Activated T-helper 17 cell treated with anti-CD3 and anti-CD28 coated beads, Interleukin-2, amount 50 U/mL, for 72 hours (primary cell): ENCODE results near the gene OR5C1. TPM values are rescaled to one million over a fixed set of nuclear protein-coding genes. Genes with fewer than 3 reads are reported as not detected.
"Not testable (repeated sequence)": the region's sequence is repeated elsewhere in the genome, so short reads cannot be mapped to it uniquely, and the experiment has no call there.

Experiments
- ATAC-seq: fragments of 150-1000 bp; cut with Tn5 transposase; replicated peaks from 2 replicates; pipeline ENCODE4 v1.10.0; 2021; ENCODE audit warnings: mild to moderate bottlenecking, moderate library complexity
- H3K27ac Mint-ChIP-seq: one replicate; pipeline ENCODE4 v1.8.0; 2022; ENCODE audit warnings: mixed read lengths
- H3K27me3 Mint-ChIP-seq: one replicate; pipeline ENCODE4 v1.8.0; 2022; ENCODE audit warnings: mixed read lengths
- H3K36me3 Mint-ChIP-seq: one replicate; pipeline ENCODE4 v1.8.0; 2022; ENCODE audit warnings: low read depth, mild to moderate bottlenecking, mixed read lengths
- H3K4me1 Mint-ChIP-seq: one replicate; pipeline ENCODE4 v1.8.0; 2022; ENCODE audit warnings: mixed read lengths
- H3K4me3 Mint-ChIP-seq: one replicate; pipeline ENCODE4 v1.8.0; 2022; ENCODE audit warnings: mild to moderate bottlenecking, mixed read lengths
- H3K9me3 Mint-ChIP-seq: one replicate; pipeline ENCODE4 v1.8.0; 2022; ENCODE audit warnings: mixed read lengths
- total RNA-seq, 2 donors: library from RNA; stranded (reverse); gene quantifications; one replicate each; pipeline ENCODE4 v1.2.3, GENCODE V29; 2022

OR5C1 gene
- total RNA-seq, 2 donors from 2014 or later = not detected

DNA sequence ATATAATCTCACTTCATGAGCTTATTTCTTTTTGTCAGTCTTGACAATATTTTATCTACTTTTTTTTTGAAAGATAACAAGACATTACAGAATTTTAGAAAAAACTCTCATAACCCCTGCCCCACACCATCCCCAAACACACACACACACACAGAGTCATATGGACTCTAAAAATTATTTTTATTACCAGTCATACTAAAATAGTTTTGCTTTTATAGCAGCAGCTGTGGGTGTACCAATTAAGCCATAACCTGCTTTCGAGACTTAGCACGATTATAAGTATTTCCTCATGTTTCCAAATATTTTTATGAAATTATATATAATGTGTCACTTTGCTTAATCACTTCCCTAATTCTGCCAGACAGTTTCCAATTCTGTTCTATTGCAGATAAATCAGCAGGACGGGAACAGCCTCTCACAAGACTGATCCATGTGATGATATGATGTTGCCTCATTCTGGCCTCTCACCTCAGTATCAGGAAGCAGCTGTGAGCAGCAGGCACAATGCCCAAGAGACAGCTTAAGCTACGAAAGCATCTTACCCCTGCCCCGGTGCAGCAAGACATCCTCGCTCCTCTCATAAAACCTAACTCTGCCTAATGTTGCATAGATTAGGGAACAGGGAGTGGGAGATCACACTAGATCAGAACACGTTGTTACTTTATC, 32.7 kb downstream of the OR5C1 start:
- peaks cover 11% of the 10 kb centered on the region for H3K4me1 Mint-ChIP-seq
- H3K36me3 Mint-ChIP-seq = peaks cover 88% of the 10 kb centered on the region
- H3K9me3 Mint-ChIP-seq = no peaks in the 10 kb centered on the region
- H3K4me3 Mint-ChIP-seq = no peak overlapping the region
- no peaks in the 10 kb centered on the region for H3K27me3 Mint-ChIP-seq
- ATAC-seq = no peak
- H3K27ac Mint-ChIP-seq = no peak overlapping the region

DNA sequence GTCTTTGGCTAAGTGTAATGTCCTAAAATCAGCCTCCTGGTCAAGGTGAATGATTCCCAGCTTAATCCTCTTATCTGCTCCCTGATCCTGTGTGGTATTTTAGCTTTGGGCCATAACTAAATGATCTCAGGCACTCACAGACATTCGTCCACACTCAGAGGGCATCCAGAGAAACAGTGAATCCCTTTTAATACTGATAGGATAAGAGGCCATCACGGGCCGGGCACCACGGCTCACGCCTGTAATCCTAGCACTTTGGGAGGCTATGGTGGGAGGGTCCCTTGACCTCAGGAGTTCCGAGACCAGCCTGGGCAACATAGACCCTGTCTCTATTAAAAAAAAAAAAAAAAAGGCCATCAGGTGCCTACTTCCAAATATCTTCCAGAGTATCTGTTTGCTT, 33.3 kb downstream of the OR5C1 start:
- Mint-ChIP-seq H3K9me3 (no peaks in the 10 kb centered on the region), H3K36me3 (peaks cover 82% of the 10 kb centered on the region), H3K27ac (no peak overlapping the region), H3K4me3 (no peak overlapping the region), H3K27me3 (no peaks in the 10 kb centered on the region), H3K4me1 (peaks cover 14% of the 10 kb centered on the region)
- ATAC-seq = no peak

DNA sequence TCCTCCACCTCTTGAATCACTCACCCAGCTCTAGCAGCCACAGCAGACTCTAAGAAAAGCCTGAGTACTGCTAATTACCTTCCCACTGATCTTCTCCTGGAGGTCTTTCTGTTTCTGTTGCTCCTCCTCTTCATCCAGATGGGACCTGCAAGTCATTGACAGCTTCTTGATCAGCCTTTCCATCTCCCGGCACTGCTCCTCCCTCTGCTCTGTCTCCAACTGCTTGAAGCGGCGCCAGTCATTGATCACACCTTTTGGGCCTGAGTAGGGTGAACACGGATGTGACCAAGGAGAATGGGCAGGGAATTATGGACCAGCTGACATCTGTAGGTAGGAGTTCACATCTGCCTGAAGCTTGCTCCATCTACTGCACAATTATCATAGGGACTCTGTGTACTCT, 34.2 kb downstream of the OR5C1 start:
- H3K27me3 Mint-ChIP-seq = no peaks in the 10 kb centered on the region
- ATAC-seq = no peak
- H3K9me3 Mint-ChIP-seq = no peaks in the 10 kb centered on the region
- peaks cover 14% of the 10 kb centered on the region for H3K4me1 Mint-ChIP-seq
- peaks cover 82% of the 10 kb centered on the region for H3K36me3 Mint-ChIP-seq
- H3K27ac Mint-ChIP-seq = peak overlapping the region; percentile 57
- H3K4me3 Mint-ChIP-seq = no peak overlapping the region

DNA sequence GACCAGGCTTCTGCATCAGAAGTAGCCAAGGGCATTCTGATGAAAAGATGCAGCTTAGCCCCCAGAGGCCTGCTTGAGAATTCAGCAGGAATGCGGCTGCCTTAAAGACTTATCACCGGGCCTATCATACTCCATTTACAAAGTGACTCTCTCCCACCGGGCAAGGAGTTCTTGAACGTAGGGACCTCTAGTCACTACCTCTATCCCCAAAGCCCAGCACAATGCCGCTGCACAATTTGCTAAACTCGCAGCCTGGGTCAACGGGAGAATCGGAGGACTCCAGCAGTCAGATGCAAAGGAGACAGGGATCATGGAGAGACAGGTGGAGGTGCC, 39.0 kb downstream of the OR5C1 start:
- Mint-ChIP-seq H3K4me1 (peaks cover 4% of the 10 kb centered on the region), H3K9me3 (no peaks in the 10 kb centered on the region), H3K27ac (peak overlapping the region; percentile 96), H3K4me3 (peak overlapping the region; percentile 98), H3K27me3 (no peaks in the 10 kb centered on the region), H3K36me3 (peaks cover 48% of the 10 kb centered on the region)
- peak; percentile 7 for ATAC-seq

DNA sequence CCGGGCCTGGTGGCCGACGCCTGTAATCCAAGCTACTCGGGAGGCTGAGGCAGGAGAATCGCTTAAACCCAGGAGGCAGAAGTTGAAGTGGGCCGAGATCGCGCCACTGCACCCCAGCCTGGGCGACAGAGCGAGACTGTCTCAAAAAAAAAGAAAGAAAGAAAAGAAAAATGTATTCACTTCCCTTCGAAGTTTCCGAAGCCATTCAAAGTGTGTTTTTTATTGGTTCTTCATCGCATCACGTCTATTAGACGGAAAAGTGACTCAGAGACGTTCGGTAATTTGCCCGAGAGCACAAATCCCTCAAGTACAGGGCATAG, 40.2 kb downstream of the OR5C1 start:
- Mint-ChIP-seq H3K4me3 (peak overlapping the region; percentile 98), H3K36me3 (peaks cover 36% of the 10 kb centered on the region), H3K27ac (peak overlapping the region; percentile 96)
- not testable (repeated sequence) for H3K9me3 Mint-ChIP-seq, ATAC-seq, H3K27me3 Mint-ChIP-seq, H3K4me1 Mint-ChIP-seq

DNA sequence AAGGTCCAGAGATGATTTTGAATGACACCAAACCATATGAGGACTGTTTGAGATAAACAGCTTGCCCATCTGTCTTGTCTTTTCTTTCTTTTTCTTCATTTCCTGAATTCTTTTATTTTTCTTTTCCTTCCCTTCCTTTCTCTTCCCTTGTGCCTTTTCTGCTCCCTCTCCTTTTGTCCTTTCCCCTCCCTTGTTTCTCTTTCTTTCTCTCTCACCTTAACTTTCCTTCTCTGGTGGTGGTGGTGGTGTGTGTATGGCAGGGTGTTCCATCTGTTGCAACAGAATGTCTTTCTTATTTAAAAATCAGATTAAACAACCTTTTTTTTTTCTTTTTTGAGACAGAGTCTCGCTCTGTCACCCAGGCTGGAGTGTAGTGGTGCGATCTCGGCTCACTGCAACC, 43.5 kb downstream of the OR5C1 start:
- ATAC-seq = no peak
- H3K27ac Mint-ChIP-seq = no peak overlapping the region
- peaks cover 11% of the 10 kb centered on the region for H3K4me1 Mint-ChIP-seq
- H3K4me3 Mint-ChIP-seq = no peak overlapping the region
- H3K9me3 Mint-ChIP-seq = no peaks in the 10 kb centered on the region
- peaks cover 12% of the 10 kb centered on the region for H3K36me3 Mint-ChIP-seq
- no peaks in the 10 kb centered on the region for H3K27me3 Mint-ChIP-seq

DNA sequence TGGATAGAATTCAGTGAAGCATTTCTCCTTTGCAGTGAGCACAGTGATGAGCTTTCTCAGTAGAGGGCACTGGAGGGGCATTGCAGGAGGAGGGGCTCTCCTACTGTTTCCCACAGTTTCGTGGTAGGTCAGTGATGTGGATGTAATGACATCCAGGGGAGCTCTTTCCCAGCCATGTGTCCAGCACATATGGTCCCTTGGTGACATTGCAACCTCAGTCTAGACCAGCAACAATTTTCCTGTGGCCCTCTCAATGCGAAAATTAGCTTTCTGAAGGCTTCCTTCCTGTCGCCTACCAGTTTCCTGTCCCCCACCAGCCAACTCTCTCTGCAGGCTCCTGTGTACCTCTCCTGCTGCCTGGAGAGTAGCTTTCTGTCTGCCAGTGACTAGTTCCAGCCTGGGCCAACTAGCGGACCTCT, 46.6 kb downstream of the OR5C1 start:
- Mint-ChIP-seq H3K27ac (peak overlapping the region; percentile 67), H3K27me3 (no peaks in the 10 kb centered on the region), H3K9me3 (no peaks in the 10 kb centered on the region), H3K4me3 (peak overlapping the region; percentile 65), H3K36me3 (no peaks in the 10 kb centered on the region), H3K4me1 (peaks cover 11% of the 10 kb centered on the region)
- ATAC-seq = peak; percentile 29

DNA sequence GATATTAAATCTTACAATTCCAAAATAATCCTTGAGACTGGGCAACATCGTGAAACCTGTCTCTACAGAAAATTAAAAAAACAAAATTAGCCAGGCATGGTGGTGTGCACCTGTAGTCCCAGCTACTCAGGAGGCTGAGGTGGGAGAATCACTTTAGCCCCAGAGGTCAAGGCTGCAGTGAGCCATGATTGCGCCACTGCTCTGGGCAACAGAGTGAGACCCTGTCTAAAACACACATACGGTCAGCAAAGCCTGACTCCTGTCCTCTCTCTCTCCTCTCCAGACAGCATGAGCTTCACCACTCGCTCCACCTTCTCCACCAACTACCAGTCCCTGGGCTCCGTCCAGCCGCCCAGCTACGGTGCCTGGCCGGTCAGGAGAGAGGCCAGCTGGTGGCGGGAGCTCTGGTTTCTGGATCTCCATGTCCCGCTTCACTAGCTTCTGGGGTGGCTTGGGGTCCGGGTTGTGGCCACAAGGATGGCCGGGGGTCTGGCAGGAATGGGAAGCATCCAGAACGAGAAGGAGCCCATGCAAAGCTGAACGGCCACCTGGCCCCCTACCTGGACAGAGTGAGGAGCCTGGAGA, 48.6 kb downstream of the OR5C1 start:
- ATAC-seq = no peak

DNA sequence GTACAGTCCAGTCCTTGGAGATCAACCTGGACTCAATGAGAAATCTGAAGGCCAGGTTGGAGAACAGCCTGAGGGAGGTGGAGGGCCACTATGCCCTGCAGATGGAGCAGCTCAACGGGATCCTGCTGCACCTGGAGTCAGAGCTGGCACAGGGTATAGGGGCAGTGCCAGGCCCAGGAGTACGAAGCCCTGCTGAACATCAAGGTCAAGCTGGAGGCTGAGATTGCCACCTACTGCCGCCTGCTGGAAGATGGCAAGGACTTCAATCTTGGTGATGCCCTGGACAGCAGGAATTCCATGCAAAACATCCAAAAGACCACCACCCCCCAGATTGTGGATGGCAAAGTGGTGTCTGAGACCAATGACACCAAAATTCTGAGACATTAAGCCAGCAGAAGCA, 49.7 kb downstream of the OR5C1 start:
- not testable (repeated sequence) for H3K9me3 Mint-ChIP-seq, H3K27ac Mint-ChIP-seq, H3K4me3 Mint-ChIP-seq, H3K36me3 Mint-ChIP-seq, H3K27me3 Mint-ChIP-seq, ATAC-seq
- peaks cover 11% of the 10 kb centered on the region for H3K4me1 Mint-ChIP-seq

More for the DNA sequence above, 48.6 kb downstream of the OR5C1 start:
- H3K9me3 Mint-ChIP-seq = no peaks in the 10 kb centered on the region
- H3K36me3 Mint-ChIP-seq = no peaks in the 10 kb centered on the region
- H3K4me1 Mint-ChIP-seq = peaks cover 11% of the 10 kb centered on the region
- H3K4me3 Mint-ChIP-seq = no peak overlapping the region
- H3K27ac Mint-ChIP-seq = no peak overlapping the region
- no peaks in the 10 kb centered on the region for H3K27me3 Mint-ChIP-seq

Other genes starting within 250 kb of the OR5C1 start
- under 1 TPM in 1 of 2 donors, not detected in 1; 0.37 TPM for gene OR1N2, start 235.8 kb upstream of the OR5C1 start, total RNA-seq
- not detected for gene OR1L8, start 205.5 kb upstream of the OR5C1 start, total RNA-seq
- gene OR1Q1, start 174.2 kb upstream of the OR5C1 start, total RNA-seq = under 1 TPM in 1 of 2 donors, not detected in 1; 0.45 TPM
- under 1 TPM; 0.26 TPM for gene OR1B1, start 131.3 kb upstream of the OR5C1 start, total RNA-seq
- gene OR1L1, start 127.2 kb upstream of the OR5C1 start, total RNA-seq = not detected
- not detected for gene OR1L3, start 113.8 kb upstream of the OR5C1 start, total RNA-seq
- not detected for gene OR1L4, start 64.9 kb upstream of the OR5C1 start, total RNA-seq
- gene OR1L6, start 46.6 kb upstream of the OR5C1 start, total RNA-seq = not detected
- gene OR1K1, start 11.2 kb downstream of the OR5C1 start, total RNA-seq = not detected
- gene PDCL, start 39.7 kb downstream of the OR5C1 start, total RNA-seq = 10 to 100 TPM; 15.4 to 24.0 TPM
- gene RC3H2, start 116.4 kb downstream of the OR5C1 start, total RNA-seq = 10 to 100 TPM; 41.2 to 46.5 TPM
- 10 to 100 TPM; 10.2 to 14.8 TPM for gene ZBTB6, start 124.4 kb downstream of the OR5C1 start, total RNA-seq
- gene ZBTB26, start 142.6 kb downstream of the OR5C1 start, total RNA-seq = 10 to 100 TPM in 1 of 2 donors, 1 to 10 TPM in 1; 6.0 to 11.3 TPM
- gene RABGAP1, start 152.1 kb downstream of the OR5C1 start, total RNA-seq = 10 to 100 TPM; 35.5 to 42.4 TPM
- 1 to 10 TPM in 1 of 2 donors, under 1 TPM in 1; 0.95 to 1.5 TPM for gene GPR21, start 244.7 kb downstream of the OR5C1 start, total RNA-seq